Measurements from ENCODE around the gene CCND3.
"Not testable (repeated sequence)": the region's sequence is repeated elsewhere in the genome, so short reads cannot be mapped to it uniquely, and the experiment has no call there.

Gene CCND3

DNA sequence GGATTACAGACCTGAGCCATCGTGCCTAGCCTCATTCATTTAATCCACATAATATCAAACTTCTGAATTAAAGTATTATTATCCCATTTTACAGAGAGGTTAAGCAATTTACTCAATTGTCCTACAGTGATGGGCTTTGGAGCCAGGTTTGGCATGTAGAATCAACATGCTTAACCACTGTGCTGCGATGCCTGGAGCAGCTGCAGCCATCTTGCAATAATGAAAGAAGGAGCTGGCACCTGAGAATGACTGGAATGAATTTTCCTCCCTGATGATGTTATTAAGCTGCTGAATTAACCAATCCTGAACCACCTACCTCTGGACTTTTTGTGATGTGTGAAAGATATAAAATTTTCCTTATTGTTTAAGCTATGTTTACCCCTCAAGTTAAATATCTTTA lies 13.1 kb upstream of the CCND3 start:
- TF ChIP-seq, protein P1, sequence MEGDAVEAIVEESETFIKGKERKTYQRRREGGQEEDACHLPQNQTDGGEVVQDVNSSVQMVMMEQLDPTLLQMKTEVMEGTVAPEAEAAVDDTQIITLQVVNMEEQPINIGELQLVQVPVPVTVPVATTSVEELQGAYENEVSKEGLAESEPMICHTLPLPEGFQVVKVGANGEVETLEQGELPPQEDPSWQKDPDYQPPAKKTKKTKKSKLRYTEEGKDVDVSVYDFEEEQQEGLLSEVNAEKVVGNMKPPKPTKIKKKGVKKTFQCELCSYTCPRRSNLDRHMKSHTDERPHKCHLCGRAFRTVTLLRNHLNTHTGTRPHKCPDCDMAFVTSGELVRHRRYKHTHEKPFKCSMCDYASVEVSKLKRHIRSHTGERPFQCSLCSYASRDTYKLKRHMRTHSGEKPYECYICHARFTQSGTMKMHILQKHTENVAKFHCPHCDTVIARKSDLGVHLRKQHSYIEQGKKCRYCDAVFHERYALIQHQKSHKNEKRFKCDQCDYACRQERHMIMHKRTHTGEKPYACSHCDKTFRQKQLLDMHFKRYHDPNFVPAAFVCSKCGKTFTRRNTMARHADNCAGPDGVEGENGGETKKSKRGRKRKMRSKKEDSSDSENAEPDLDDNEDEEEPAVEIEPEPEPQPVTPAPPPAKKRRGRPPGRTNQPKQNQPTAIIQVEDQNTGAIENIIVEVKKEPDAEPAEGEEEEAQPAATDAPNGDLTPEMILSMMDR (conservative IDR thresholded peaks at IDR 0.05; ENCODE audit: low read depth, low read length) = no peak
- H3K4me3 ChIP-seq (ENCODE audit: low read depth, low read length) = no peak overlapping the region
- no peak for DNase-seq (ENCODE audit: low read depth)

DNA sequence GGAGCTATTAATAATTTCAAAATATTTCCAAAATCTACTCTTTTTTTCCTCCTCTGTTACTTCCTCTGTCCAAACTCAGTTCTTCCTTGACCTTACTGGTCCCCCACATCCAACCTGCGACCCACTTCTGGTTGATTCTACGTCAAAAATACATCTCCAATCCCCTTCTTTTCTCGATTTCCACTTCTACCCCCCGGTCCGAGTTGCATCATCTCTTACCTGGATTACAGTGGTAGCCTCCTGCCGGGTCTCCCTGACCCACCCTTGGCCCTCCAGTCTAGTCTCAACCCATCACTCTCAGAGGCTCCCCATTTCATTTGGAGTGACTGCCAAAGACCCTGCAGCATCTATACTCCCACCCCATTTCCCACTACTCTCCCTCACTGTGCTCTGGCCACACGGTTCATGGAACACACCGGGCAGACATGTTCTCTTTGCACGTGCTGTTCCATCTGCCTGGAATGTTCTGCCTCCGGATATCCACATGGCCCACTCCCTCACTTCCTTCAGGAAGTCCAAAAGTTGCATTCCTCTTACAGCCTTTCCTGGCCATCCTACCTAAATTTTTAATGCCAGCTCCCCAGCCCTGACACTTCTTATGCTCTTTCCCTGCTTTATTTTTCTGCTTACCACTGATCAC lies 6.1 kb upstream of the CCND3 start:
- TF ChIP-seq, protein P1 (conservative IDR thresholded peaks at IDR 0.05; ENCODE audit: low read depth, low read length) = no peak
- H3K4me3 ChIP-seq (ENCODE audit: low read depth, low read length) = no peak overlapping the region
- DNase-seq (ENCODE audit: low read depth) = no peak

DNA sequence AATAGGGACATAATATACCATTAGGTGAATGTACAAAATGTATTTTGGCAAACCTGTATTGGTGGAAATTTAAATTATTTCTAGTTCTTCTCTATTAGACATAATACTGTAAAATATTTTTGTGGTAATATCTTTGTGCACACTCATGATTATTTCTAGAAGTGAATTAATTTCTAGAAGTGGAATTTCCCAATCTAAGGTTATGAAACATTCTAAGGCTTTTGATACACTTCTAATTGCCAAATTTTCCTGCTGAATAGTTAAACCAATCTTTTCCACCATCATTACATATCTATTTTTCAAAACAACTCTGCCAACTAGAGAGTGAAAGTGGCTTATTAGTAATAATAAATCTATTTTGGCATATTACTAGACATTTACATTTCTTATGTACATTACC lies 1.8 kb upstream of the CCND3 start:
- H3K4me3 ChIP-seq (ENCODE audit: low read depth, low read length) = no peak overlapping the region
- DNase-seq (ENCODE audit: low read depth) = no peak
- TF ChIP-seq, protein P1 (conservative IDR thresholded peaks at IDR 0.05; ENCODE audit: low read depth, low read length) = no peak

DNA sequence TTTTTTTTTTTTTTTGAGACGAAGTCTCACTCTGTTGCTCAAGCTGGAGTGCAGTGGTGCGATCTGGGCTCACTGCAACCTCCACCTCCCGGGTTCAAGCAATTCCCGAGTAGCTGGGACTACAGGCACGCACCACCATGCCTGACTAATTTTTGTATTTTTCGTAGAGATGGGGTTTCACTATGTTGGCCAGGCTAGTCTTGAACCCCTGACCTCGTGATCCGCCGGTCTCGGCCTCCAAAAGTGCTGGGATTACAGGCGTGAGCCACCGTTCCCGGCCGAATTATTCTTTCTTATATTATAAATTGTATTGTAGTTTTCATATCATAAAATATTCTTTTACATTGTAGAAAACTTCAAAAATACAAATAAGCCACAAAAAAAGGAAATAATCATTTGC lies 1.3 kb upstream of the CCND3 start:
- DNase-seq (ENCODE audit: low read depth); H3K4me3 ChIP-seq (ENCODE audit: low read depth, low read length): not testable (repeated sequence)

DNA sequence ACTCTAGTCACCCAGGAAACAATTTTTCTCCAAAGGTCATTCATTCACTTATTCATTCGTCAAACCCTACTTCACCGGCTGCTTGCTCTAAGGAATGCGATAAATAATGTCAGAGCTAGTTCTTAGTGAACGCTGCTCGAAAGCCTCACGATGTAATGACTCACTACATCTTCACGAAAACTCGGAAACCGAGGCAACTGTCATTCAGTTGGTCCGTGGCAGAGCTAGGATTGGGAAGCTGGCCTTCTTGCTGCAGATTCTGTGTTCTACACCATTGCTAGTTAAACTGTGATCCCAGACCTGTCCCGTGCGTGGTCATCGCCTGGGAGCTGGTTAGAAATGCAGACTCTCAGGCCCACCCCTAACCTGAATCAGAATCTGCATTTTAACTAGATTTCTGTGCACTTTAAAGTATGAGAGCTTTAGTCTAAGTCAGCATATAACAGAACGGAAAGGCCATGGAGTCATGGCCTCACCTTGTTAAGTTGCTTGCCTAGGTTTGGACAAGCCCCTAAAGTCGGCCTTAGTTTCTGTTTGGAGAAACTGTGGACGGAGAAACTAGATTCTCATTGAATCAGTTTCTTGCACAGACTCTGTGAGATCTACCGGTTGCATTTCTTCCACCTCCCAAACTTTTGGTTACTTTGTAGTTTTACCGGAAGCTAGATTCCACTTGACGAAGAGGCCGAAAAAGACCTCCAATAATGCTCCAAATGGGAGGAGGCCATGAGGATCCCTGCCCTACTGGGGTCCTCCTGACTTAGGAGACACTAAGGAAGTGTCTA lies 651 bp upstream of the CCND3 start:
- DNase-seq (ENCODE audit: low read depth) = peak; percentile 89
- peak overlapping the region; percentile 84 for H3K4me3 ChIP-seq (ENCODE audit: low read depth, low read length)
- TF ChIP-seq, protein P1 (conservative IDR thresholded peaks at IDR 0.05; ENCODE audit: low read depth, low read length) = no peak

DNA sequence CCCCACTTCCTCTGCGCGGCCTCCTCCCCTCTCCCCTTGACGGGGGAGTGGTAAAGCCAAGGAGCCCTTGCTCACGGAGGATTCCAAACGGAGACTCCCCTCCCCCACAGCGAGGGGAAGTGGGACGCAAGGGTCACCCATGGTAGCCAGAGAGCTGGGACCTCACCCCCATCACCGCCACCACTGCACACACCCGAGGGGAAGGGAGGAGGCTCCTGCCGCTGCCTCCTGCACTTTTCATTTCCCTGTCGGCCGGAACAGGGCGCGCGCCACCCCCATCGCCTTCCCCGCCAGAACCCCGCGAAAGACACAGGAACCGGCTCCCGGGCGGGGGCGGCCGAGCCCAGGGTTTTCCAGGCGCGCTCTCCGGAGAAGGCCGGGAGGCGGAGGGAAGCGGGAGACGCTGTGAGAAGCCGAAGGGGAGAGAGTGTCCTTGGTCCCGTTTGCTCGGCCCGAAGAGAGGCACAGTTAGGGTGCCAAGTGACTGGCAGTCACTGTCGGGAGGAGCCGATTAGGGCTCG lies 789 bp downstream of the CCND3 start:
- TF ChIP-seq, protein P1 (conservative IDR thresholded peaks at IDR 0.05; ENCODE audit: low read depth, low read length) = no peak
- peak overlapping the region; percentile 84 for H3K4me3 ChIP-seq (ENCODE audit: low read depth, low read length)
- DNase-seq (ENCODE audit: low read depth) = no peak

DNA sequence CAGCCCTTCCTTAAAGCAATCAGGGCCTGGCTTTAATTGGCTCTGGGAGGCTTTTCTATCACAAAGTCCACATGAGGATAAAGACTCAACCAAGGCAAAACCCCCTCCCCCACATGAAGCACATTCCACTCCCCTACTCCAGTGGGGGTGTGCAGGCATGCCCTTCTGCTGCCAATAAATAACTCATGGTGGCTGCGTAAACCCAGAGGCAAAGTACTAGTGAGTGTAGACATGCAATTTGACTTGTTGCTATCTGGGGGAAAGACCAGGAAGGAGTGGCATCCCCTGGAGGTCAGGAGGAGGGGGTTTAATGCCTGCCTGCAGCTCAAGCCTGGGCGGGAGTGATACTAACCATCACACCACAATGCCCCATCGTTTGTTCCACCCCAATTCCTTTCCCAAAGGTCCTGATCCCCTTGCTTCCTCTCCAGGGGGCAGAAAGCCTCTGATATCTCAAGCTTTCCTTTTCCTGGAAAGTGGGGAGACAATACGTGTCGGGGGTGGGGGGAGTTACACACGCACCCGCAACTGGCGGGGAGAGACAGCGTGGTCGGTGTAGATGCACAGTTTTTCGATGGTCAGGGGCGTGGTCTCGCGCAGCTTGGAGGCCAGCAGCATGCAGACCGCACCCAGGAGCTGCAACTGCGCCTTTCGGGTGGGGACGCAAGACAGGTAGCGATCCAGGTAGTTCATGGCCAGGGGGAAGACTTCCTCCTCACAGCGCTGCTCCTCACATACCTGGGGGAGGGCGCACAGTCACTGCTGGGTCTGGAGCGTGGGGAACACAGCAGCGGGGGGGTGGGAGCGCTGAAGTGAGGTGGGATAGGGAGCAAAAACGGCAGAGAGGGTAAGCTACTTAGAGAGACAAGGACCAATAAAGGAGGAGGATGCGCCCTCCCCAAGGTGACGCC lies 1.5 kb downstream of the CCND3 start:
- DNase-seq (ENCODE audit: low read depth) = peak; percentile 53
- TF ChIP-seq, protein P1 (conservative IDR thresholded peaks at IDR 0.05; ENCODE audit: low read depth, low read length) = no peak
- H3K4me3 ChIP-seq (ENCODE audit: low read depth, low read length) = peak overlapping the region; percentile 84
